ENCODE data around the gene MROH7.

Gene MROH7

DNA sequence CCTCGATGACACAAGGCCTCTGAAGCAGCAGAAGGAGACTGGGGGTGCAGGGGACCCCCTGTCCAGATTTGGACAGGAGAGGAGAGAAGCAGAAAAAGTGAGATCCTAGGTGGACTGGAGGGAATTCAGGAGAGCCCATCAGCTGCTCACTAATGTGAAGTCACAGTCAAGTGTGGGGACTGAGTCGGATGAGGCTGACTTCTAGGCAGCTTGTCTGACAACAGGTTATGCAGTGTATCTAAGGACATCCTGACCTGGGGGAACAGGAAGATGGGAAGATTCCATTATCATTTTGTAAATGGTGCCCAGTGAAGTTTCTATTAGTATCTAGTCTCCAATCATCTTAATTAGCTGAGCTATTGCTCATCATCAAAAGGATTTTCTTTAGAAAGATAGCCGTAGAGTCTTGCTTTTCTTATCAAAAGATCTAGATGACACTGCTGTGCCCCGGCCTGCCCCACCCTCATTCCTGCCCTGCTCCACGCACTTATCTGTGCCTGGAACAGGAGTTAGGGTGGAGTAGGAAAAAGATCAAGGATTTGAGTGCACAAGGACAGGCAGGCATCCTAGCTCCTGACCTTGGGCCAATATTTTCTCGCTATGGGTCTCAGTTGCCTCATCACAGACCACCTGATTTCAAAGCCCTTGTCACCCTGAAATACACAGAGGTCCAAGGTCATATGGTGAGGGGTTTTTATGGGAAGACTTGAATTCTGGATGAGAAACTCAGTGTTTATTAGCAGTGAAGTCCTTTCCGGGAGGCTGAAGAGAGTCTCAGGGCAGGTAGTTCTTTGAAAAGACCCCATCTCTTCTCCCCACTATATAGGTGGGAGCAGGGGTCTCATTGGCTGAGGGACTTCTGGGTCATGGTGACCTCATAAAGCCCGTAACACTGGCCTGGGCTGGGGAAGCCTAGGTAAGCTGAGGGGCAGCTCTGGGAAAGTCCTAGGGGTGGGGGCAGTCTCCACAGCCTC, at the start of gene MROH7:
Gene MROH7, plus strand, starts transcription at position 924 of the 974 bp plus-strand sequence. CDS start 11,141 bp downstream, outside the sequence.
- no peak for DNase-seq

- DNase-seq = no peak
Observed at GRCh38 chr1:54593571-54594160, 47.9 kb upstream of the MROH7 start.

DNA sequence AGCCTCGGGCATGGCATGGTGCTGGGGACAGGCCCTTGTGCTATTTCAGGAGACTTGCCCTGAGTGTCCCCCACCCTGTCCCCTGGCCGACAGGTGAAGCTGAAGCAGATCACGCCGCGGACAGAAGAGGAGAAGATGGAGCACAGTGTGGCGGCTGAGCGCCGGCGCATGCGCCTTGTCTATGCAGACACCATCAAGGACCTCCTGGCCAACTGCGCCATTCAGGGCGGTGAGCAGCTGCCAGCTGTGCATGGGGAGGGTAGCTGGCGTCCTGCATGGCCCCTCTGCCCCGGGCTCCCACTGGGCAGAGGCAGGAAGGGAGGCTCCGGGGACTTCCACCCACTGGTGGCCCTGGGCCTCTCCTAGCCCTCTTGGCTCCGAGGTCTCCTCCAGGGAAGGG, 47.1 kb upstream of the MROH7 start:
- no peak for DNase-seq

GRCh38 chr1:54595956-54596498, 45.6 kb upstream of the MROH7 start:
- DNase-seq = no peak

GRCh38 chr1:54596756-54597155, 44.8 kb upstream of the MROH7 start:
- DNase-seq = no peak

- no peak for DNase-seq
Observed at GRCh38 chr1:54597455-54598030, 44.0 kb upstream of the MROH7 start.

GRCh38 chr1:54599211-54599823, 42.3 kb upstream of the MROH7 start:
- no peak for DNase-seq

- no peak for DNase-seq
Observed at GRCh38 chr1:54600947-54601721, 40.5 kb upstream of the MROH7 start.

DNA sequence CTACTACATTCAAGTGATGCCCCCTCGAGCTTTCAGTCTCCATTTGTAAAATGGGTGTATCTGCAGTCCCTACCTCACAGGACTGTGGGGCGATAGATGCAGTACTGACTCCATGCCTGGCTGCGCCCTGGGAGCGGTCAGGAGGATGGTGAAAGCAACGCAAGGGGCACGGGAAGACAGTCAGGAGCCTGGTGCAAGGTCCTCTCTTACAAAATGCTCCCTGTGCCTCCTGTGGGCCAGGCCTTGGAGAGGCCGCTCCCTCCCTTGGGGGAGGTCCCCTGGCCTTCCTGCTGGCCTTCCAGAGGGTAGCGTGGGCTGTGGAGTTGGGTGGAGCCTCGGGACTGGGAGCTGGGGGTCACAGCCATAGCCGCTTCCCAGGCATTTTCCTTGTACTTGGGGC, 39.9 kb upstream of the MROH7 start:
- DNase-seq = no peak

GRCh38 chr1:54602554-54602953, 39.0 kb upstream of the MROH7 start:
- no peak for DNase-seq

DNA sequence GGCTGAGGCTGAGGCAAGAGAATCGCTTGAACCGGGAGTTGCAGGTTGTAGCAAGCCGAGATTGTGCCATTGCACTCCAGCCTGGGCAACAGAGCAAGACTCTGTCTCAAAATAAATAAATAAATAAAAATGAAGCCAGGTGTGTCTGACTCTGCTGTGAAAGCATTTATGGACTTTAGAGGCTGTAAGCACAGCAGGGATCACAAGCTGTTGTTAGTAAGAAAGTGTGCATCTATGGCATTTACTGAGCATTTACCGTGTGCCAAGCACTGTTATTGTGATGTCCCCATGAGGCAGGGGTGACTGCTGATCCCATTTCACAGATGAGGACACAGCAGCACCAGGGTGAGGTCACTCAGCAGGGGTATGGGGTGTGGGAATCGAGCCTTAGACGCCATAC, 38.3 kb upstream of the MROH7 start:
- no peak for DNase-seq

GRCh38 chr1:54604051-54604450, 37.5 kb upstream of the MROH7 start:
- no peak for DNase-seq

DNA sequence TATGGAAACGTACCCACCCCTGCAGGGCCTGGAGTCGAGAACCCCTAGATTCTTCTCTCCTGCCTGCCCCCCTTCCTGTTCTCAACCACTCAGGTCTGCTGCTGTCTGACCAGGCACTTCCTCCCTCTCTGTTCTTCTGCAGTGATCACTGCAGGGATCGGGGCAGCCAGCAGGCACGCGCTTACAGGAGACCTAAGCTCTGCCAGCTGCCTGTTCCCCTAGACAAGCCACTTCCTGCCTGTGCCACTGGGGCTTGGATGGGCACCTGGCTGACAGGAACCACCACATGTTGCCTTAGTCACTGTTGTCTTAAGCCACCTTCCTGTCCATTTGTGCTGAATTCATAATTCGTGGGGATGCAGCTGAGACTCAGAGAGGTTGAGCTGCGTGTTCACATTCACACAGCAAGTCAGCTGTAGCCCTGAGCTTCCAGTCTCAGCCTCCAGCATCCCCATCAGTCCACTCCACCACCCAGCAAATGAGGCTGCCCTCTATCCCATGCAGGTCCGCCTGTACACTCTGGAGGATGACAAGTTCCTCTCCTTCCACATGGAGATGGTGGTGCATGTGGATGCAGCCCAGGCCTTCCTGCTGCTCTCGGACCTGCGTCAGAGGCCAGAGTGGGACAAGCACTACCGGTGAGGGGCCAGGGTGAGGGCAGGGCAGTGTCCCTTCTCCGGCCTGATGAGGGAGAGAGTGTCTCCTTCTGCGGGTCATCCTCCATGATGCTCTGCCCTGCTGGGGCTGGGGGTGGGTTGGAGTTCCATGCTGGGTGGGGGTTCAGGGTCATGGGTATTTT, 36.8 kb upstream of the MROH7 start:
- peak; percentile 4 for DNase-seq

DNA sequence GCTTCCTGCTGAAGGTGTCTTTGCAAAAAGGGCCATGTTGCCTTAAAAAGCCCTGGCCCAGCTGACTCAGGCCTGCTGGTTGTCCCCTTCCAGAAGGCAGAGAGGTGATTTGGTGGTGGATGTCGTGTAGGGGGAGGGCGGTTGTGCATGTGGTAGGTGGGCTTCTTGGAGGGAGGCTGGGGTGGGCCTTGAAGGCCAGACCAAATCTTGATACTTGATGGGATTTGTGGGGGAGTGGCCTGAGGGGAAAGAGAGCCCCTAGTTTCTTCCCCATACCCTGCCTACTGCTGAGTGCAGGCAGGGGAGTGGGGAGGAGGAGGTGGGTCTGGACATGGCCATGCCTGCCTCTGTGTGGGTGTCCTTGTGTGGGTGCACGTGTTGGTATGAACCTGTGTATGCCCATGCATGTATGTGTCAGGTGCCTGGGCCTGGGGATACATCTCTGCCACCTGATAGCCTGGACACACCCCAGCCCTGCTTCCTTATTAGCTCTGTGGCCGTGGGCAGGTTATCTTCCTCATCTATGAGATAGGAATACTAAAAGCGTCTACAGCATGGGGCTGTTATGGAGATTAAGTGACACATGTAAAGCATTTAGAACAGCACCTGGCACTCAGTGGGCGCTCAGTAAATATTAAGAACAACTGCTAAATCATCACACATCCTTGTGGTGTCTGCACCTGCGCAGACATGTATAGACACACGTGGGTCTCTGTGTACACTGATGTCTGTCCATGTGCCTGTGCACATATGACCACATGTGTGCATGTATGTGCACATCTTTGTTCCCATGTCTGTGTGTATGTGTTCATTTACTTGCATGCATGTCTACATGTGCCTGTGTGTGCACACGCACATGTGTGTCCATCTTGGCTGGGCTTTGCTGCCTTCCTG, 35.2 kb upstream of the MROH7 start:
- DNase-seq = no peak

DNA sequence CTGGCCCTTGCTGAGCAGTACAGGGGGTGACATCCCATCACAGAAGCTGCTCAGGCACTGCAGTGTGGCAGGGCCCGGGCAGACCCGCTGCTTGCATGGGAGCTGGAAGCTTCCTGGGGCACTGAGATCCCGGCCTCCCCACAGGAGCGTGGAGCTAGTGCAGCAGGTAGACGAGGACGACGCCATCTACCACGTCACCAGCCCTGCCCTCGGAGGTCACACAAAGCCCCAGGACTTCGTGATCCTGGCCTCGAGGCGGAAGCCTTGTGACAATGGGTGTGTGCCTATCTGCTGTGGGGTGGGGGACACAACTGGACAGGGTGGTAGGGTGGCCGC, 34.6 kb upstream of the MROH7 start:
- no peak for DNase-seq

GRCh38 chr1:54607821-54608565, 33.6 kb upstream of the MROH7 start:
- no peak for DNase-seq

DNA sequence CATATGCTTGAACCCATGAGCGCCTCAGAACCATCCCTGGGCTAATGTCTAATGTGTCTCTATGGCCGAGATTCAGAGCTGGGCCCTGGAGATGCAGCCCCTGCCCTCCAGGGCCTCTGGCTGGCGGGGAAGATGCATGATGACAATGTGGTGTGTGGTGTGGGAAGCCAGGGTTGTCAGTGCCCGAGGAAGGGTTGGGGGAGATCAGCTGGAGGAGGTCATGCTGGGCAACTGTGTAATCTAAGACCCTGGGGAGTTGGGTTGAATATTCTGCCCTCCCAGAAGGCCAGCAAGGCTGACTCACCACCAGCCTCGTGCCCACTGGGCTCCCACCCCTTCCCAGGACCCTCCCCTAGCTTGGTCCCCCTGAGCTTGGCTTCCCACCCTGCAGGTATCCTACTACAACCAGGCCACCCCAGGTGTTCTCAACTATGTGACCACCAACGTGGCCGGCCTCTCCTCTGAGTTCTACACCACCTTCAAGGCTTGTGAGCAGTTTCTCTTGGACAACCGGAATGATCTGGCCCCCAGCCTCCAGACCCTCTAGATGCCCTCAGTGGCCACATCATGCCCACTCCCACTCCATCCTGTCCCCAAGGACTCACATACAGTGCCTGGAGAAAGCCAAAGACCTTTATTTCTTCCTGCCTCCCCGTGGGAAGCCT, 32.9 kb upstream of the MROH7 start:
- DNase-seq = no peak

- no peak for DNase-seq
Observed at GRCh38 chr1:54609301-54609921, 32.2 kb upstream of the MROH7 start.

DNA sequence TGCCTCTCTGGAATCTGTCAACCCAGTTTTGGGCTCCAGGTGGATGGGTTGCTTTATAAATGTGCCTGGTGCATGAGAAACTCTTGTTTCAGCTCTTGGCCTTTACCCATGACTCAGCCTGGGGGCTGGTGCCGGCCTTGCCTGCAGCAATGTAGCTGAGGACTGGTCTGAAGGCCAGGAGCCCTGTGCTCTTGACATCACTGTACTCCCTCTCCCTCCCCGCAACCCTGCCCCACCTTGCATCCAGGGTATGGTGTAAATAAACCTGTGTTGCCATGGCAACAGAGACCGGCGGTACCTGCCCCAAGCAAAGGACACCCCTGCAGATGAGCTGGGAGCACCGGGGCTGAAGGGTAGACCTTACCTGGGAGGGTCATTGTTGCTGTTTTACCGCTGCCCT, 31.5 kb upstream of the MROH7 start:
- no peak for DNase-seq

All from activated CD4-positive, alpha-beta T cell treated with anti-CD3 and anti-CD28 coated beads, Interleukin-2, amount 50 U/mL, for 1 hour (primary cell).